AG04450 (cell line): ENCODE measurements around the gene THRB. TPM values are rescaled to one million over a fixed set of nuclear protein-coding genes. Genes with fewer than 3 reads are reported as not detected.

Source experiments
- CTCF ChIA-PET: fragments of 300-600, 350-600 bp; formaldehyde crosslinking; extraction: SDS; loops from one replicate; lab custom pipeline; 2022; ENCODE audit warnings: antibody characterized with exemption, inconsistent platforms; lab: Charles Lee
- POLR2A ChIA-PET: fragments of 350-600 bp; formaldehyde crosslinking; extraction: SDS; loops from one replicate; lab custom pipeline; 2021; ENCODE audit warnings: antibody characterized with exemption, inconsistent platforms; lab: Yijun Ruan, JAX
- DNase-seq: peaks from one replicate; pipeline ENCODE4 v3.0.0-alpha.2; 2011; ENCODE audit warnings: low read depth, low spot score
- H3K27ac ChIP-seq: one replicate; pipeline ENCODE4 v1.5.1; 2012; ENCODE audit warnings: low read depth, low read length, control low read depth
- H3K27me3 ChIP-seq: one replicate; pipeline ENCODE4 v1.6.0; 2012; ENCODE audit warnings: low read length; ENCODE audit not compliant: control insufficient read depth, insufficient read depth
- H3K4me3 ChIP-seq: 2 replicates; pipeline ENCODE4 v1.5.1; 2011; ENCODE audit warnings: mild to moderate bottlenecking, low read depth, low read length, control low read depth
- H3K9me3 ChIP-seq: 2 replicates; pipeline ENCODE4 v1.5.1; 2012; ENCODE audit warnings: low read length; ENCODE audit not compliant: control insufficient read depth, insufficient read depth
- CTCF ChIP-seq: IDR thresholded peaks from 2 replicates; pipeline ENCODE4 v1.5.1; 2011; ENCODE audit warnings: low read depth, low read length, control low read depth, inconsistent platforms
- polyA plus RNA-seq: library from polyadenylated mRNA; depleted of rRNA; stranded (reverse); fragments of >200 nt; gene quantifications from 2 replicates; pipeline ENCODE4 v1.2.3, GENCODE V29; 2011

The THRB gene
- polyA plus RNA-seq, 1 experiment = 0.02 TPM

GRCh38 chr3:24119321-24119751, 375.3 kb downstream of the THRB start:
- no peak overlapping the region for H3K4me3 ChIP-seq
- H3K27ac ChIP-seq = no peak overlapping the region
- H3K27me3 ChIP-seq = no peaks in the 10 kb centered on the region
- no peak for DNase-seq
- POLR2A ChIA-PET = no interaction called here
- CTCF ChIA-PET = interaction anchor here (1.0 kb wide), 1 partner anchor 13 kb away, joined by 3 read pairs; no protein-coding TSS in a partner anchor
- no peak for TF ChIP-seq CTCF
- H3K9me3 ChIP-seq = no peaks in the 10 kb centered on the region; the same call in 1 of the 2 replicates

GRCh38 chr3:24117508-24117907, 377.1 kb downstream of the THRB start:
- H3K9me3 ChIP-seq = no peaks in the 10 kb centered on the region; the same call in 1 of the 2 replicates
- H3K27ac ChIP-seq = no peak overlapping the region
- DNase-seq = no peak
- TF ChIP-seq CTCF = no peak
- H3K27me3 ChIP-seq = no peaks in the 10 kb centered on the region
- H3K4me3 ChIP-seq = no peak overlapping the region
- POLR2A ChIA-PET = no interaction called here
- CTCF ChIA-PET = interaction anchor here (1.2 to 2.1 kb wide), 2 partner anchors 29 to 68 kb away, joined by 3 to 6 read pairs; no protein-coding TSS in a partner anchor

GRCh38 chr3:24111711-24112110, 382.9 kb downstream of the THRB start:
- H3K27ac ChIP-seq = no peak overlapping the region
- H3K9me3 ChIP-seq = no peaks in the 10 kb centered on the region
- no peak for TF ChIP-seq CTCF
- ChIA-PET CTCF (no interaction called here), POLR2A (no interaction called here)
- no peak overlapping the region for H3K4me3 ChIP-seq
- no peak for DNase-seq
- H3K27me3 ChIP-seq = no peaks in the 10 kb centered on the region

- POLR2A ChIA-PET = no interaction called here
These were observed 384.6 kb downstream of the THRB start for GRCh38 chr3:24110051-24110450.

More at GRCh38 chr3:24110051-24110450, 384.6 kb downstream of the THRB start:
- H3K27ac ChIP-seq = no peak overlapping the region
- DNase-seq = no peak
- no peak overlapping the region for H3K4me3 ChIP-seq
- no peaks in the 10 kb centered on the region for H3K9me3 ChIP-seq
- no peaks in the 10 kb centered on the region for H3K27me3 ChIP-seq
- CTCF ChIA-PET = interaction anchor here (1.3 kb wide), 1 partner anchor 76 kb away, joined by 4 read pairs; no protein-coding TSS in a partner anchor
- TF ChIP-seq CTCF = no peak
